Raji (cell line): Measurements from ENCODE around the gene DPY30.

Experiments used
- POLR2A ChIP-seq: IDR thresholded peaks from 2 replicates; pipeline ENCODE4 v1.6.1; 2011; ENCODE audit warnings: low read depth, low read length, control low read depth; ENCODE audit not compliant: insufficient read depth

DPY30 gene

DNA sequence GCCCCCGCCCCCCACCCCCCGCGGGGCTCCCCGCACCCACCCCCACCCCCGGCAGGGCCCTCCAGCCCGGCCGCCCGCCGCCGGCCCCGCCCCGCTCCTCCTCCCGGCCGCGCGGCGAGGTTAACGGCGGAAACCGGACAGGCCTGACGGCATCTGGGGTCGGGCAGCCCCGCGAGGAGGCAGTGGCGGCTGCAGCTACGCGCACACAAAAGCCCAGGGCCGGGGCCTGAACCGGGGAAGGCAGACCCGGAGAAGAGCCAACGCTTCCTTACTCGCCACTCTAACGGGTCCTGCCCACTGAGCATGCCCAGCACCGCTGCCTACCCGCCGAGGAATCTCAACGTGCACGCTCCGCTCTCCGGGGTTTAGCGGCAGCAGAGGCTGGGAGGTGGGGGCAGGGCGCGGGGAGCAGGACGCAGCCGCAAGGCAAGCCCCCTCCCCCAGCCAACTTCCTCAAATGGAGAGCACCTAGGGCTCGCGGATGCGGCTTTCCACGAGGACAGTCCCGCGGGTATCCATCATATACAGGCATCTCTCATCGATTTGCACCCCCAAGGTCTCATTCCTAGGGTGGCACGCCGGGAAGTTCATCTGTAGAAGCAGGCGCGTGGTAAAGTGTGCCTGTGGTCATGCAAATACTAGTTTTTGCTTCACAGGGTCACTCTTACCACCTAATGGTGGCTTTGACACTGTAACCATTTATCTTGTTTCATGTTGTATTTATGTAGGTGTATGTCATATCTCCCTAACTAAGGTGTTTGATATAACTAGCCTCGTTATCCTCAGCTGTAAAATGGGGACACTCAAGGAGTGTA lies 28.7 kb downstream of the DPY30 start, which contains the start of gene MEMO1:
TSS of gene MEMO1 (minus strand) at position 339 of the 815 bp plus-strand sequence. CDS start 761 bp downstream, outside the sequence.
- TF ChIP-seq POLR2A, result peak; percentile 99

- peak; percentile 22 for TF ChIP-seq POLR2A
These were observed 29.9 kb downstream of the DPY30 start for GRCh38 chr2:32009516-32010256.

DNA sequence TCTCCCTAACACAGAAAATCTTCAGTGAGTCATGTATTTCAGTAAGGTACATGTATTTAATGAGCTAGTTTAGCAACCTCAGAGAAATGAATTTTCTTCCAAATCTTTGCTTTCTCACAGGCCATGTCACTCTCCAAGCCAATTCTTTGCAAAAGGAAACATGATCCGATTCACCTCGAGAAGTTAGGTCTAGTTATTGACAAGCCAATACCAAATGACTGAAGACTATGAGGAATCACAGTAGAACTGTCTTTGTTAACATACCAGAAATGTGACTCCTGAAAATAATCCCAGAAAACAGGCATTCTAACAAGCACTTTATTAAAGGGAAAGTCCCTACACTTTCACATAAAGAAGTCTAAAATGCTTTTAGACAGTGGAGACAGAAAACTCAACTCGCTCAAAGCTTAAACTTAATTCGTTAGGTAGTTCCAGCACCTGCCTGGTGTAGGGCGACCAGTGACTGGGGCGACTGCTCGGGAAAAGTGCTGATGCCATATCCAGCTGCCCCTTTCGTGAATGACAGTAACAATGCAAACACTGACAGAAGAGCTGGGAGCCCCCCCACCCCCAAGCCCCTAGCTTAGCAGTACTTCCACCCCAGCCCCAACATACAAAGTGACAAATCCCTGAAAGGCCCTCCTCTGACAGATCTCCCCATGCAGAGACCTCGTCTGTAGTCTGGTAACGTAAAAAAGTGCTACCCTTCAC lies 30.6 kb downstream of the DPY30 start:
- TF ChIP-seq POLR2A, result no peak

- TF ChIP-seq POLR2A, result no peak
These were observed 32.5 kb downstream of the DPY30 start for GRCh38 chr2:32007121-32007391.

DNA sequence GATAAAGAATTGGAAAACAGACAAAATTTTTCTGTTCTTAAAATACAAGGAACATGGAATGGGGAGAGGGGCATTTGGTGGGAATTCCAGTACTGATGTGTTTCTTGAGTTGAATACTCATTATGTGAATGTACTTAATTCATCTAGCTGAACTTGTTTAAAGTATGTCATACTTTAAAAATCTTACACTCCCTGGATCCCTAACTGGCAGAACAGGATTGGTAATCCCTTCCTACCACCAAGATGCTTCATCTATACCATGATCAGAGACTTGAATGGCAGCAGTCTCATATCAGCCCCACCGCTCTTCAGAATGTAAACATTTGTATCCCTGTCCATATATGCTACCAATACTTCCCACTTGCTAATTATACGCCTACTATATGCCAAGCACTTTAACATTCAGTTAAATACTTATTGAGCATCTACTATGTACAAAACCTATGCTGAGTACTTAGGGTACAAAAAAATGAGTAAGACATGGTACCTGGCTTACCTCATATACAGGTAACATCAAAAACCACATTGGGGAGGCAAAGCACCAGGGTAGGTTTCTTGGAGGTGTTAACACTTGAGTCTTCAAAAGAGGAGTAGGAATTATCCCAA lies 34.1 kb downstream of the DPY30 start:
- TF ChIP-seq POLR2A, result no peak

DNA sequence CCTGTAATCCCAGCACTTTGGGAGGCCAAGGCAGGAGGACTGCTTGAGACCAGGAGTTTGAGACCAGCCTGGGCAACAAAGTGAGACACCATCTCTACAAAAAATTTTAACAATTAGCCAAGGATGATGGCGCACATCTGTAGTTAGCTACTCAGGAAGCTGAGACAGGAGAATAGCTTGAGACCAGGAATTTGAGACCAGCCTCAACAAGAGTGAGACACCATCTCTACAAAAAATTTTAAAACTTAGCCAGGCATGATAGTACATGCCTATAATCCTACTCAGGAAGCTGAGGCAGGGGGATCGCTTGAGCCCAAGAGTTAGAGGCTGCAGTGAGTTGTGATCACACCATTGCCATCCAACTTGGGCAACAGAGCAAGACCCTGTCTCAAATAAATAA lies 35.8 kb downstream of the DPY30 start:
- TF ChIP-seq POLR2A, result no peak

- no peak for TF ChIP-seq POLR2A
These were observed 37.2 kb downstream of the DPY30 start for GRCh38 chr2:32002406-32002805.

- TF ChIP-seq POLR2A, result no peak
These were observed 40.2 kb downstream of the DPY30 start for GRCh38 chr2:31999438-31999837.

DNA sequence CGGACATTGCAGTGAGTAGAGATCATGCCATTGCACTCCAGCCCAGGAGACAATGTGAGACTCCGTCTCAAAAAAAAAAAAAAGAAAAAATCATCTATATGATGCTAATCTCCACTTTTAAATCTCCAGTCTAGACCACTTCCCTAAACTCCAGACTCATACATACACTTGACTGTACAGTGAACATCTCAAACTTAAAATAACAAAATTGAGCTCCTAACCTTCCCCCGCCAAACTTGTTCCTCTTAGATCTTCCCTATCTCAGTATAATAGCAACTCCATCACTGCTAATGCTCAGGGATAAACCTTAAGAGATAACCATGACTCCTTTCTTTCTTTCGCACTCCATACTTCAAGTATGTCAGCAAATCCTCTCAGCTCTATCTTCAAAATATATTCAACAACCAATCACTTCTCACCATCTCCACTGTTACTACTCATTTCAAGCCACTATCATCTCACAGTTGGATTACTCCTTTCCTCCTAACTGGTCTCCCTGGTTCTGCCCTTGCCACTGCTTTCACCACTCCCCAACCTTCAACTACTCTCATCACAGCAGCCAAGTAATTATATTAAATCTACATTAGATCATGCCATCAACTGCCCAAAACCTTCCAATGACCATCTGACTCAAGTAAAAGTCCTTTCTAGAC lies 40.7 kb downstream of the DPY30 start:
- no peak for TF ChIP-seq POLR2A

DNA sequence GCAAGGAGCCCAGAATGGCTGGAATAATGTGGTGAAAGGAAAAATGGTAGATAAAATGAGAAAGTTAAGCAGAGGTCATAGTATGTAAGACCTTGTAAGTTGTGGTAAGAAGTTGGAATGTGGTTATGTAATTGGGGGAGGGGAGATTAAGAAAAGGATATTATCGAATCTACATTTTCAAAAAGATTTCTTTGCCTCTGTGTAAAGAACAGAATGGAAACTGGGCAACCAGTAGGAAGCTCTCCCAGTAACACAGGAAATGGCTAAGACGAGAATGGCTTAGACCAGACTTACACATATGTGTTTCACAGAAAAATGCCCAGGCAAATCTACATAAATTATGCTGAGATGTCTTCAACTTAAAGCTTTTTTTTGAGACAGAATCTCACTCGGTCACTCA lies 42.0 kb downstream of the DPY30 start:
- TF ChIP-seq POLR2A, result no peak

GRCh38 chr2:31996571-31997150 lies 42.9 kb downstream of the DPY30 start:
- TF ChIP-seq POLR2A, result no peak

GRCh38 chr2:31992934-31993333 lies 46.7 kb downstream of the DPY30 start:
- no peak for TF ChIP-seq POLR2A

- TF ChIP-seq POLR2A, result no peak
These were observed 47.5 kb downstream of the DPY30 start for GRCh38 chr2:31992025-31992579.

DNA sequence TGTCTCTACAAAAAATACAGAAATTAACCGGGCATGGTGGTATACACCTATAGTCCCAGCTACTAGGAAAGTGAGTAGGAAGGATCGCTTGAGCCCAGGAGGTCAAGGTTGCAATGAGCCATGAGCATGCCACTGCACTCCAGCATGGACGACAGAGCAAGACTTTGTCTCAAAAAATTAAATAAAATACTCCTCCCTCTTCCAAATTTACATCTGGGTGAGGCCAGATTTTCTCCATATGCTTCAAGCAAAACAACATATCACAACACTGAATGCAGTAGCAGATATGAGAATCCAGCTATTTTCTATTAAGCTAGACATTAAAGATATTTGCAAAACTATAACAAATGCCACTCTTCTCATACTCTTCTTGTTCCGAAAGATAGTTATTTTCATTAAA lies 49.7 kb downstream of the DPY30 start:
- TF ChIP-seq POLR2A, result no peak

DNA sequence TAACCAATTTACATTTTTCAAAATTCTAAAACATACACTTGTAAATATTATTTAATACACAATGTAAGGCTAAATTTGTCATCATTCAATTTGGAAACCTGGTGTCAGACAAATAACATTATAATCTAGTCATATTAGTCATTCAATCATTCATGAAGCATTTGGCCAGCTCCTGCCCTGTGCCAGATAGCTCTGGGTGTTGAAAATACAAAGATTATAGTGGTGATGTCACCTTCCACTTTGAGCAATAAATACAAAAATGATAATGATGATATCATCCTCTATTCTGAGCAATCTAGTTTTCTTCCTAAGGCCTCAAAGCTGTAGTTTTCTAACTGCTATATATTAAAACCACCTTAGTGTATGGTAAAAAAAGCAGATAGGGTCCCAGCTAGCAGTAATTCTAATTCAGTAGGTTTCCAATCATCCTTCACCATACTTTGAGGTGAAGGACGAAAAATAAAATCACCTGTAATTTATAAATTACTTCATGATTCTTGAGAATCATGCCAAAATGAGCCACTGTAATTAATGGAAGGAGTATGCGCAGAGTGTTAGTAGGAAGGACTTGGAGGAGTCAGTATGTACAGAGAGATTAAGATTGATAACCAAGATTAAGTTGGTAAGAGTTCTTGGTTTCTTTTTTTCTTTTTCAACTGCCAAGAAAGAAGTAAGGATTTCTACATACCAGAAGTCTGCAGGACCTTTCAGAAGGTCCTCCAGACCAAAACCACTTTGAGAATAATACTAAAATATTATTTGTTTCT lies 52.0 kb downstream of the DPY30 start:
- TF ChIP-seq POLR2A, result no peak
